Uterus (tissue), 4 donors: ENCODE data around the gene RORB. TPM values are rescaled to one million over a fixed set of nuclear protein-coding genes. Genes with fewer than 3 reads are reported as not detected.

Experiments
- DNase-seq, 2 donors: peaks; one replicate each; pipeline ENCODE4 v3.0.0-alpha.2; 2019 to 2020
- H3K27ac ChIP-seq, 2 donors: fragments of 200-600 bp; sonication (generic); 1 replicate in 1 of 2; 2 replicates in 1 of 2; pipeline ENCODE4 v1.5.1; 2016 to 2018
- H3K27me3 ChIP-seq, 2 donors: fragments of 200-600 bp; sonication (generic); one replicate each; pipeline ENCODE4 v1.5.1; 2018 to 2019; ENCODE audit warnings: control low read depth in 1 of 2
- H3K36me3 ChIP-seq, 2 donors: fragments of 200-600 bp; sonication (generic); one replicate each; pipeline ENCODE4 v1.5.1; 2019; ENCODE audit warnings: control low read depth in 1 of 2
- H3K4me1 ChIP-seq, 2 donors: fragments of 200-600 bp; sonication (generic); one replicate each; pipeline ENCODE4 v1.5.1; 2018 to 2019; ENCODE audit warnings: control low read depth in 1 of 2
- H3K4me3 ChIP-seq, 2 donors: fragments of 200-600 bp; sonication (generic); 1 replicate in 1 of 2; 2 replicates in 1 of 2; pipeline ENCODE4 v1.5.1; 2018 to 2019; ENCODE audit warnings: mild to moderate bottlenecking in 1 of 2
- H3K9me3 ChIP-seq, 2 donors: fragments of 200-600 bp; sonication (generic); one replicate each; pipeline ENCODE4 v1.5.1; 2019; ENCODE audit warnings: control low read depth in 1 of 2
- POLR2A ChIP-seq, 2 donors: fragments of 450-650 bp; IDR thresholded peaks; one replicate each; pipeline ENCODE4 v1.6.1; 2016; ENCODE audit warnings: antibody characterized with exemption in 2 of 2, mild to moderate bottlenecking in 1 of 2, moderate library complexity in 1 of 2
- intact Hi-C: fragments of 100-400 bp; cut with DNase I; formaldehyde crosslinking; loops from one replicate; pipeline ENCODE4 v1.15.1; 2023; ENCODE audit warnings: low total_unique reads
- total RNA-seq, 4 donors: library from RNA; depleted of rRNA in 3 of 4; stranded (reverse); fragments of >200 nt in 3 of 4; gene quantifications; one replicate each; pipeline versions ENCODE4 v1.1.0 to v1.2.4, GENCODE V29; 2014 to 2023
- TF ChIP-seq, protein P1 (sequence below), 4 experiments: fragments of 200-600 bp in 2 of 4; fragments of 450-650 bp in 2 of 4; sonication (generic) in 2 of 4; IDR thresholded peaks; one replicate each; pipeline ENCODE4 v1.5.1; 2016 to 2019; ENCODE audit warnings: antibody characterized with exemption in 4 of 4, mild to moderate bottlenecking in 2 of 4, moderate library complexity in 1 of 4
- donor health status: DM: yes; HTN: yes; CAD: no.

RORB gene
- total RNA-seq, 4 donors from 2014 or later = under 0.01 to 32.1 (median 0.64) TPM

- Histone ChIP-seq H3K9me3 (no peaks in the 10 kb centered on the region), H3K27me3 (no peaks in the 10 kb centered on the region), H3K4me1 (no peaks in the 10 kb centered on the region), H3K36me3 (no peaks in the 10 kb centered on the region), H3K27ac (no peak overlapping the region), H3K4me3 (no peak overlapping the region)
- no peak for DNase-seq
- no peak for TF ChIP-seq POLR2A (IDR thresholded peaks at IDR 0.05)
- TF ChIP-seq, protein P1, sequence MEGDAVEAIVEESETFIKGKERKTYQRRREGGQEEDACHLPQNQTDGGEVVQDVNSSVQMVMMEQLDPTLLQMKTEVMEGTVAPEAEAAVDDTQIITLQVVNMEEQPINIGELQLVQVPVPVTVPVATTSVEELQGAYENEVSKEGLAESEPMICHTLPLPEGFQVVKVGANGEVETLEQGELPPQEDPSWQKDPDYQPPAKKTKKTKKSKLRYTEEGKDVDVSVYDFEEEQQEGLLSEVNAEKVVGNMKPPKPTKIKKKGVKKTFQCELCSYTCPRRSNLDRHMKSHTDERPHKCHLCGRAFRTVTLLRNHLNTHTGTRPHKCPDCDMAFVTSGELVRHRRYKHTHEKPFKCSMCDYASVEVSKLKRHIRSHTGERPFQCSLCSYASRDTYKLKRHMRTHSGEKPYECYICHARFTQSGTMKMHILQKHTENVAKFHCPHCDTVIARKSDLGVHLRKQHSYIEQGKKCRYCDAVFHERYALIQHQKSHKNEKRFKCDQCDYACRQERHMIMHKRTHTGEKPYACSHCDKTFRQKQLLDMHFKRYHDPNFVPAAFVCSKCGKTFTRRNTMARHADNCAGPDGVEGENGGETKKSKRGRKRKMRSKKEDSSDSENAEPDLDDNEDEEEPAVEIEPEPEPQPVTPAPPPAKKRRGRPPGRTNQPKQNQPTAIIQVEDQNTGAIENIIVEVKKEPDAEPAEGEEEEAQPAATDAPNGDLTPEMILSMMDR (IDR thresholded peaks at IDR 0.05) = no peak
- intact Hi-C loops = no loop called here
These were observed 184.8 kb downstream of the RORB start for GRCh38 chr9:74681906-74682305.

- no peak for DNase-seq
- intact Hi-C loops = no loop called here
- Histone ChIP-seq H3K36me3 (no peaks in the 10 kb centered on the region), H3K4me1 (no peaks in the 10 kb centered on the region), H3K27me3 (no peaks in the 10 kb centered on the region), H3K27ac (no peak overlapping the region), H3K9me3 (no peaks in the 10 kb centered on the region), H3K4me3 (no peak overlapping the region)
- TF ChIP-seq, protein P1 (IDR thresholded peaks at IDR 0.05) = no peak
- no peak for TF ChIP-seq POLR2A (IDR thresholded peaks at IDR 0.05)
These were observed 186.2 kb downstream of the RORB start for GRCh38 chr9:74683322-74683721.

GRCh38 chr9:74691058-74691457, 193.9 kb downstream of the RORB start:
- intact Hi-C loops = no loop called here
- no peak overlapping the region for H3K27ac ChIP-seq

GRCh38 chr9:74696520-74696919, 199.4 kb downstream of the RORB start:
- Histone ChIP-seq H3K4me3 (no peak overlapping the region), H3K9me3 (no peaks in the 10 kb centered on the region), H3K27ac (no peak overlapping the region), H3K36me3 (no peaks in the 10 kb centered on the region), H3K4me1 (no peaks in the 10 kb centered on the region), H3K27me3 (no peaks in the 10 kb centered on the region)
- intact Hi-C loops = no loop called here
- no peak for DNase-seq
- TF ChIP-seq, protein P1 (IDR thresholded peaks at IDR 0.05) = no peak
- TF ChIP-seq POLR2A (IDR thresholded peaks at IDR 0.05) = no peak

More at GRCh38 chr9:74691058-74691457, 193.9 kb downstream of the RORB start:
- no peaks in the 10 kb centered on the region for H3K4me1 ChIP-seq
- H3K27me3 ChIP-seq = no peaks in the 10 kb centered on the region
- H3K4me3 ChIP-seq = no peak overlapping the region
- no peak for DNase-seq
- H3K36me3 ChIP-seq = no peaks in the 10 kb centered on the region
- H3K9me3 ChIP-seq = no peaks in the 10 kb centered on the region
- no peak for TF ChIP-seq POLR2A (IDR thresholded peaks at IDR 0.05)
- TF ChIP-seq, protein P1 (IDR thresholded peaks at IDR 0.05) = no peak

DNA sequence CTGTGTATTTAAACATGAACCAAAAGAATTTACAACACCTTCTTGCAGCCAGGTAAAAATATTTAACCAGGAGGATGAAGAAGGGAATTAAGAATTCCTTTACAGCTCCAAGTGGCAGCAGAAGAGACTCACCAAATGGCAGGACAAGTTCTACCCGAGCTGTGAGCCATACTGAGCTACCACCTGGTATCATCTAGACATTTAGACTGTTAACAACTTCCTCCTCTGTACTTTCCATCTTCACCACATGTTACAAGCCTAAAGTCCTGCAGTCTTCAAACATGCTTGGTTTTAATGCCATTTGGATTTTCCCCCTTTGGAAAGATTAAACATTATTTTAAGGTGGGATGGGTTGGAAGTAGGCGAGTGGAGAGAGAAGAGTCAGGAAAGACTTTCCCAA, 200.4 kb downstream of the RORB start:
- H3K4me1 ChIP-seq = no peaks in the 10 kb centered on the region
- no peaks in the 10 kb centered on the region for H3K27me3 ChIP-seq
- intact Hi-C loops = no loop called here
- H3K27ac ChIP-seq = no peak overlapping the region
- no peak for DNase-seq
- no peak for TF ChIP-seq POLR2A (IDR thresholded peaks at IDR 0.05)
- no peaks in the 10 kb centered on the region for H3K9me3 ChIP-seq
- H3K36me3 ChIP-seq = no peaks in the 10 kb centered on the region
- no peak overlapping the region for H3K4me3 ChIP-seq

- Histone ChIP-seq H3K27ac (no peak overlapping the region), H3K4me1 (no peaks in the 10 kb centered on the region), H3K4me3 (no peak overlapping the region), H3K36me3 (no peaks in the 10 kb centered on the region), H3K9me3 (no peaks in the 10 kb centered on the region), H3K27me3 (no peaks in the 10 kb centered on the region)
- TF ChIP-seq, protein P1 (IDR thresholded peaks at IDR 0.05) = no peak
- no peak for TF ChIP-seq POLR2A (IDR thresholded peaks at IDR 0.05)
- DNase-seq = no peak
- intact Hi-C loops = no loop called here
These were observed 214.2 kb downstream of the RORB start for GRCh38 chr9:74711341-74711740.
